ENCODE results near the gene LMO2.

LMO2 gene

GRCh38 chr11:33885338-33886005, 6.4 kb downstream of the LMO2 start:
- no peak for DNase-seq

GRCh38 chr11:33884601-33885000, 7.3 kb downstream of the LMO2 start:
- no peak for DNase-seq

- DNase-seq, result no peak
Observed at GRCh38 chr11:33884035-33884434, 7.8 kb downstream of the LMO2 start.

GRCh38 chr11:33881651-33882503, 10.0 kb downstream of the LMO2 start:
- no peak for DNase-seq

- DNase-seq, result no peak
Observed at GRCh38 chr11:33880979-33881378, 10.9 kb downstream of the LMO2 start.

DNA sequence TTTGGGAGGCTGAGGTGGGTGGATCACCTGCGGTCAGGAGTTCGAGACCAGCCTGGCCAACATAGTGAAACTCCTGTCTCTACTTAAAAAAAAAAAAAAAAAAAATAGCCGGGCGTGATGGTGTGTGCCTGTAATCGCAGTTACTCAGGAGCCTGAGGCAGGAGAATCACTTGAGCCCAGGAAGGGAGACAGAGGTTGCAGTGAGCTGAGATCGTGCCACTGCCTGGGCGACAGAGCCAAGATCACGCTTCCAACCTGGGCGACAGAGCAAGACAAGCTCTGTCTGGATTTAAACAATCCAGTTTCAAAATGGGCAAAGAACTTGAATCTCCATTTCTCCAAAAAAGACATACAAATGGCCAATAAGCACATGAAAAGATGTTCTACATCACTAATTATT, 12.5 kb downstream of the LMO2 start:
- DNase-seq, result no peak

DNA sequence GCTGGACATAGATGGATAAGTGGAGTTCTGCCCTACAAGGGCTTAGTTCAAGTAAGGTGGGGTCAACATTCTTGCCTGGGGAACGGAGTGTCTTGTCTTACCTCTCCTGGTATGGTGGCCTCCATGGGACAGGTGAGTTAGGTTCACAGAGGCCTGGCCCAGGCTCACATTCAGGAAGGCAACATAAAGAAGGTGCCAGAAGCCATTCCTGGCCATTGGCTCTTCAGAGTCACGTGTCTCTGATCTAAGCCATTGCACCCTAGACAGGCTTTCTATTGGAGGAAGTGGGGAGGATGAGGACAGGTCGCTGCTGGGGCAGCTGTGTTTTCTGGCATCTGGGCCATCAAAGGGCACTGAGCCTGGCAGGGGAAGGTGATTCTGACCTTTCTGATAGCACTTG, 14.8 kb downstream of the LMO2 start:
- no peak for DNase-seq

- no peak for DNase-seq
Observed at GRCh38 chr11:33875621-33876294, 16.1 kb downstream of the LMO2 start.

DNA sequence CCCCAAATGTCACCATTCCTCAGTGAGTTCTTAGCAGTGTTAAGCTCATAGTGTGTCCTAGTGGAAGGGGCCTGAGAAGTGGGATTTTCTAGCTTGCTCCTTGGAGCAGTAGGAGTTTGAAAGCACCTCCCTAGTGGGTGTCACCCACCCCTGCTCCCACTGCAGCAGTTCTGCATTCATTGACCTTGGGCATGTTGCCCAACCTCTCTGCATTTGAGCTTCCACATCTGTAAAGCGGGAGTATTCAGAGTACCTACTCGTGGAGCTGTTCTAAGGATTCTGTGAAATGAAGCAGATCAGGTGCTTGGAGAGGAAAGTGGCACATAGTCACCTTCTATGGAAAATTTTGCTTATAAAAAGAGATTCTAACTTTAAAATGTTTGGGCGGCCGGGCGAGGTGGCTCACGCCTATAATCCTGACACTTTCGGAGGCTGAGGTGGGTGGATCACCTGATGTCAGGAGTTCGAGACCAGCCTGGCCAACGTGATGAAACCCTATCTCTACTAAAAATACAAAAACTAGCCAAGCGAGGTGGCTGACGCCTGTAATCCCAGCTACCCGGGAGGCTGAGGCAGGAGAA, 16.9 kb downstream of the LMO2 start:
- DNase-seq, result no peak

GRCh38 chr11:33874433-33874832, 17.4 kb downstream of the LMO2 start:
- no peak for DNase-seq

- DNase-seq, result peak; percentile 30 to 47
Observed at GRCh38 chr11:33869481-33870422, 22.1 kb downstream of the LMO2 start.

- DNase-seq, result no peak
Observed at GRCh38 chr11:33868647-33869461, 23.0 kb downstream of the LMO2 start.

GRCh38 chr11:33867996-33868646, 23.8 kb downstream of the LMO2 start:
- DNase-seq, result no peak

DNA sequence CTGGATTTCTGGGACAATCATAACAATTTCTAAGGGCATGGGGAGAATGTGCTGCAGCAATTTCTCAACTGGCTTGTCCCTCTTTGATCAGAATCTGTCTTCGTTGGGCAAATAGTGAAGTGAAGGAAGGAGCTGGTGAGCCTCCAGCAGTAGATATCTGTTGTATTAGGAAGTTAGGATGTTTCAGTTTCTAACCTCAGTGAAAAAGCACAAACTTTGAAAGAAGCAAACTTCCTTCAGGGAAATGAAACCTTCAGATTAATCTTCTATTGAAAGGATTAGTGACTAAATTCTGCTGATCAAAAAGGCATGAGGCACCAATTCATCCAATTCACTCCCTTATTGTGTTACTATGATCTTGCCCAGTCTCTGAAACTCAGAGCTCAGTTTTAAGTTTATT, 24.3 kb downstream of the LMO2 start:
- no peak for DNase-seq

DNA sequence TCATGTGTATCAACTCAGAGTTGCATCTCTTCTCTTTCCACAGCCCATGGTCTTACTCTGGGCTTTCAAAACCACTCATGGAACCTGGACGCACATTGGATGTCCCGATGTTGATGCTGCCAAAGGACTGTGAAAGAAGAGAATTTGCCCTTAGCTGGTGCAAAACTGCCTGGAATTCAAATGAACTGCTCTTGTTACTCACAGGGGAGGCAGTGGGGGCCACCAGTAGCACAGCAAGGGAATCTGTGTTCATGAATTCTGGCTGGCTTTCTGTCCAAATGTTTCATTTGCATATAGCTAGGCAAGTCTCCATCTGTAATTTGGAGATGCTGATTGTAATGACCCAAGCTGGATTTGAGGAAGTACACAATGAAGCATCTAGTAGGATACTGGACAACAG, 24.9 kb downstream of the LMO2 start:
- no peak for DNase-seq

DNA sequence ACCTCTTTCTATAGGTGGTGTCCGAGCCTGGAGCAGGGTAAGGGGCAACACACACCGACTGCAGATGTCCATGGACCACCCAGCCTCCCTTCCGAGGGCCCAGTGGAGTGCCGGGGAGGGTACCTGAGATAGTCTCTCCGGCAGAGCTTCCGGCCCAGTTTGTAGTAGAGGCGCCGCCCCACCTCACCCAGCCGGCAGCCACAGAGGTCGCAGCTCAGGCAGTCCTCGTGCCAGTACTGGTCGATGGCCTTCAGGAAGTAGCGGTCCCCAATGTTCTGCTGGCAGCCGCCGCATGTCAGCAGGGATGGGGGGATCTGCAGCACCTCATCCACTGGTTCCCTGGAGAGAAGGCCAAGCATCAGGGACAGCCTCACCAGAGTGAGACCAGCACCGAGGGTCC, 27.4 kb downstream of the LMO2 start:
- DNase-seq, result no peak

GRCh38 chr11:33863418-33864172, 28.3 kb downstream of the LMO2 start:
- DNase-seq, result no peak

DNA sequence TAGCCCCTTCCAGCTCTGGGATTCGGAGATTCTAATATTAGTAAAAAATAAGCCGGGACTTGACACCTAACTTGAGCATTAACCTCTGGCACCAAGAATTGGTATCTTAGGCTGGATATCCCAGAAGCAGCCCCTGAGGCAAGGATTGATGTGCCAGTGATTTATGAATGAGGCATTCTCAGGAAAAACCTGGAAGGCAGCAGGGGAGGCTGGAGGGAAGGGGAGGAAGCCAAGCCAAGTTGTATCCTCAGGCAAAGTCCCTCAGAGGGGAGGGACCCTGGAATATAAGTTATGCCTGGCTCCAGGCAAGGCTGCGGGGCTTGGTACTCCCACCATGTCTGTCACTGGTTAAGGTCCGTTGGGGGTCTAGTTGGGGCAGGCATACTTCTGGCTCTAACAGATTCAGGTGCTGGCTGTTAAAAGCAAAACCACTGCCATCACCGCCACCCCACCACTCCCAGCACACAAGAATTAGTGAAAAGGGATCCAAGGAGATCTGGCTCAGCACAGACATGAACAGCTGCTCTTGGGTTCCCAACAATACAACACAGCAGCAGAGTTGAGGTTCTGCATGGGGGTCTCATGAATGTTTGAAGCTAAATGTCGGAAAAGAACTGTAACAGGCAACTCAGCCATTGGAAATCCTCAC, 29.8 kb downstream of the LMO2 start:
- no peak for DNase-seq

DNA sequence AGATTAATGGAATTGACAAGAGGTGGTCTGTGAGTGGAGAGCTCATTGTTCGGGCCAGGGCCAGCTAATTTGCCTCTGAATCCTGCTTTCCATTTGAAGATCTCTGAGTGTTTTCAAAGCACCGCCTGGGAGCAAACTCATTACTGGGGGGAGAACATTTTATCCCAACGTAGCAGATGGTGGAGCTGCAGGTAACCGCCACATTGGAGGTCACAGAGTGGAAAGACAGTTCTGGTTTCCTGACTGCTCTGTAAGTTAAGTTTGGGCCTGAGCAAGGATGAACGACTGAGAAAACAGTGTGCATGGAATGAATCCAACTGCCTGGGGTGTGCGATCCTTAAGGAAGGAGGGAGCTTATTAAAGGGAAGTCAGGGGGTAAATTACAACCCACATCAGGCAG, 30.5 kb downstream of the LMO2 start:
- DNase-seq, result no peak

GRCh38 chr11:33860926-33861325, 30.9 kb downstream of the LMO2 start:
- DNase-seq, result no peak
